Panc1 (cell line): ENCODE data around the gene UBE2G2.

Source experiments
- POLR2AphosphoS5 ChIP-seq: IDR thresholded peaks from 2 replicates; pipeline ENCODE4 v1.6.1; 2012; ENCODE audit warnings: mild to moderate bottlenecking, low read depth, low read length, moderate library complexity
- TF ChIP-seq, protein P1 (sequence below): fragments of 450-650 bp; IDR thresholded peaks from 2 replicates; pipeline ENCODE4 v1.5.1; 2017; ENCODE audit warnings: mild to moderate bottlenecking

DNA sequence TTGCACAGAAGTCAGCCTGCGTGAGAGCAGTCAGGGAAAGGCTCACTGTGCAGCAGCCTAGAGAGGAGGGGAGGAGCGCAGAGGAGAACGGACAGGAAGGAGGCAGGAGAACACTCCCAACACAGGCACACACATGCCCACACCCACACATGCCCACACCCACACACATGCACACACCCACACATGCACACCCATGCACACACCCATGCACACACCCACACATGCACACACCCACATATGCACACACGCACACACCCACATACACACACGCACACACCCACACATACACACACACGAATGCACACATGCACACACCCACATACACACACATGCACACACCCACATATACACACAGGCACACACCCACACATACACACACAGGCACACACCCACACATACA lies 9.2 kb upstream of the UBE2G2 start:
- TF ChIP-seq, protein P1, sequence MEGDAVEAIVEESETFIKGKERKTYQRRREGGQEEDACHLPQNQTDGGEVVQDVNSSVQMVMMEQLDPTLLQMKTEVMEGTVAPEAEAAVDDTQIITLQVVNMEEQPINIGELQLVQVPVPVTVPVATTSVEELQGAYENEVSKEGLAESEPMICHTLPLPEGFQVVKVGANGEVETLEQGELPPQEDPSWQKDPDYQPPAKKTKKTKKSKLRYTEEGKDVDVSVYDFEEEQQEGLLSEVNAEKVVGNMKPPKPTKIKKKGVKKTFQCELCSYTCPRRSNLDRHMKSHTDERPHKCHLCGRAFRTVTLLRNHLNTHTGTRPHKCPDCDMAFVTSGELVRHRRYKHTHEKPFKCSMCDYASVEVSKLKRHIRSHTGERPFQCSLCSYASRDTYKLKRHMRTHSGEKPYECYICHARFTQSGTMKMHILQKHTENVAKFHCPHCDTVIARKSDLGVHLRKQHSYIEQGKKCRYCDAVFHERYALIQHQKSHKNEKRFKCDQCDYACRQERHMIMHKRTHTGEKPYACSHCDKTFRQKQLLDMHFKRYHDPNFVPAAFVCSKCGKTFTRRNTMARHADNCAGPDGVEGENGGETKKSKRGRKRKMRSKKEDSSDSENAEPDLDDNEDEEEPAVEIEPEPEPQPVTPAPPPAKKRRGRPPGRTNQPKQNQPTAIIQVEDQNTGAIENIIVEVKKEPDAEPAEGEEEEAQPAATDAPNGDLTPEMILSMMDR: no peak
- TF ChIP-seq POLR2AphosphoS5: no peak
